SK-N-SH (cell line): ENCODE measurements around the gene MAP3K5. TPM values are rescaled to one million over a fixed set of nuclear protein-coding genes. Genes with fewer than 3 reads are reported as not detected.
A peak's percentile ranks its signal among the peaks of the same experiment; 100 is the strongest.

Source experiments
- CTCF ChIA-PET: fragments of 300-600, 350-600 bp; formaldehyde crosslinking; extraction: SDS; loops from one replicate; lab custom pipeline; 2021; lab: Yijun Ruan, JAX
- POLR2A ChIA-PET: fragments of 350-600 bp; sonication (Branson Sonifier 250); formaldehyde crosslinking; extraction: SDS; loops from one replicate; lab custom pipeline; 2020; ENCODE audit warnings: antibody characterized with exemption, inconsistent platforms; lab: Yijun Ruan, JAX
- DNase-seq: peaks from one replicate; pipeline ENCODE4 v3.0.0; 2012
- H2AFZ ChIP-seq: fragments of 200-600 bp; sonication (generic); 2 replicates; pipeline ENCODE4 v1.8.1; 2016; ENCODE audit warnings: antibody characterized with exemption, mild to moderate bottlenecking, low read depth
- H3F3A ChIP-seq: fragments of 200-600 bp; sonication (generic); replicated peaks from 2 replicates; pipeline ENCODE3; 2016; ENCODE audit warnings: antibody characterized with exemption, mild to moderate bottlenecking; ENCODE audit not compliant: insufficient read depth
- H3K27ac ChIP-seq, 2 experiments: fragments of 200-500 bp in 1 of 2; fragments of 200-600 bp in 1 of 2; sonication (Bioruptor generic) in 1 of 2; sonication (generic), shearing (Covaris generic) in 1 of 2; 2 replicates each; pipeline versions ENCODE4 v1.5.1 to v1.6.1; 2014 to 2016; ENCODE audit warnings: low read depth in 2 of 2, inconsistent platforms in 1 of 2, low read length in 1 of 2, mild to moderate bottlenecking in 1 of 2, mixed read lengths in 1 of 2
- H3K27me3 ChIP-seq: fragments of 200-600 bp; sonication (generic), shearing (Covaris generic); 2 replicates; pipeline ENCODE4 v1.6.1; 2016; ENCODE audit warnings: mixed run types; ENCODE audit not compliant: insufficient read depth
- H3K36me3 ChIP-seq, 2 experiments: fragments of 200-500 bp in 1 of 2; fragments of 200-600 bp in 1 of 2; sonication (Bioruptor generic) in 1 of 2; sonication (generic) in 1 of 2; replicated peaks in 1 of 2; 2 replicates each; pipeline versions ENCODE3 to v1.5.1; 2014 to 2016; ENCODE audit warnings: low read length in 1 of 2, mild to moderate bottlenecking in 1 of 2; ENCODE audit not compliant: insufficient read depth in 2 of 2, control insufficient read depth in 1 of 2
- H3K4me1 ChIP-seq, 2 experiments: fragments of 200-500 bp in 1 of 2; fragments of 200-600 bp in 1 of 2; sonication (Bioruptor generic) in 1 of 2; sonication (generic), shearing (Covaris generic) in 1 of 2; 2 replicates each; pipeline versions ENCODE4 v1.5.1 to v1.6.1; 2014 to 2016; ENCODE audit warnings: low read depth in 1 of 2, low read length in 1 of 2, mixed run types in 1 of 2; ENCODE audit not compliant: insufficient read depth in 2 of 2, control insufficient read depth in 1 of 2
- H3K4me2 ChIP-seq: fragments of 200-600 bp; sonication (generic), shearing (Covaris generic); 2 replicates; pipeline ENCODE4 v1.6.1; 2017; ENCODE audit warnings: mixed run types
- H3K4me3 ChIP-seq, 2 experiments: fragments of 200-500 bp in 1 of 2; fragments of 200-600 bp in 1 of 2; sonication (Bioruptor generic) in 1 of 2; sonication (generic), shearing (Covaris generic) in 1 of 2; 2 replicates each; pipeline versions ENCODE4 v1.5.1 to v1.8.1; 2014 to 2016; ENCODE audit warnings: low read depth in 2 of 2, inconsistent platforms in 1 of 2, low read length in 1 of 2, mild to moderate bottlenecking in 1 of 2, mixed read lengths in 1 of 2, moderate library complexity in 1 of 2
- H3K79me2 ChIP-seq: fragments of 200-600 bp; sonication (generic); 2 replicates; pipeline ENCODE4 v1.8.1; 2017; ENCODE audit warnings: mild to moderate bottlenecking; ENCODE audit not compliant: insufficient read depth
- H3K9ac ChIP-seq: fragments of 200-600 bp; sonication (generic); 2 replicates; pipeline ENCODE4 v1.6.1; 2017; ENCODE audit warnings: mixed run types
- H3K9me2 ChIP-seq: fragments of 200-600 bp; sonication (generic); 2 replicates; pipeline ENCODE4 v1.6.1; 2017; ENCODE audit warnings: mixed run types
- H3K9me3 ChIP-seq: fragments of 200-600 bp; sonication (generic); 2 replicates; pipeline ENCODE4 v1.6.1; 2017; ENCODE audit warnings: mixed run types, mild to moderate bottlenecking, moderate library complexity
- H4K20me1 ChIP-seq: fragments of 200-600 bp; sonication (generic); 2 replicates; pipeline ENCODE4 v1.6.1; 2017; ENCODE audit warnings: mild to moderate bottlenecking, mixed run types; ENCODE audit not compliant: insufficient read depth
- CTCF ChIP-seq: fragments of 200-600 bp; sonication (generic); IDR thresholded peaks from 2 replicates; pipeline ENCODE4 v1.6.1; 2017; ENCODE audit warnings: antibody characterized with exemption, mild to moderate bottlenecking, moderate library complexity
- FOSL2 ChIP-seq: IDR thresholded peaks from 2 replicates; pipeline ENCODE4 v1.4.0; 2012; ENCODE audit warnings: low read depth, mild to moderate bottlenecking, moderate library complexity, borderline replicate concordance
- FOXM1 ChIP-seq: IDR thresholded peaks from 2 replicates; pipeline ENCODE4 v1.4.0; 2012; ENCODE audit warnings: low read depth, mild to moderate bottlenecking
- GABPA ChIP-seq: IDR thresholded peaks from 2 replicates; pipeline ENCODE4 v1.4.0; 2012; ENCODE audit warnings: low read depth, mild to moderate bottlenecking
- GATA2 ChIP-seq: sonication (generic); formaldehyde crosslinking; IDR thresholded peaks from 2 replicates; pipeline ENCODE4 v1.5.0; 2020; ENCODE audit warnings: mild to moderate bottlenecking, missing genetic modification reagents
- IRF3 ChIP-seq: fragments of 150-350 bp; IDR thresholded peaks from 2 replicates; pipeline ENCODE4 v1.6.1; 2016; ENCODE audit warnings: mild to moderate bottlenecking, low read depth, low read length
- MAX ChIP-seq: IDR thresholded peaks from 2 replicates; pipeline ENCODE4 v1.4.0; 2012; ENCODE audit warnings: low read depth
- MEF2A ChIP-seq: IDR thresholded peaks from 2 replicates; pipeline ENCODE4 v1.4.0; 2012; ENCODE audit warnings: low read depth, borderline replicate concordance
- MXI1 ChIP-seq: IDR thresholded peaks from 2 replicates; pipeline ENCODE4 v1.6.1; 2012; ENCODE audit warnings: mild to moderate bottlenecking, low read depth, low read length, improper control_type of control experiment
- NFIC ChIP-seq: IDR thresholded peaks from 2 replicates; pipeline ENCODE4 v1.4.0; 2012; ENCODE audit warnings: borderline replicate concordance
- PBX3 ChIP-seq: IDR thresholded peaks from 2 replicates; pipeline ENCODE4; 2012
- POLR2AphosphoS5 ChIP-seq: IDR thresholded peaks from 2 replicates; pipeline ENCODE4 v1.6.1; 2012; ENCODE audit warnings: low read depth, low read length
- RAD21 ChIP-seq: IDR thresholded peaks from 2 replicates; pipeline ENCODE4 v1.6.1; 2012; ENCODE audit warnings: mild to moderate bottlenecking, low read length
- RCOR1 ChIP-seq: fragments of 150-350 bp; IDR thresholded peaks from 2 replicates; pipeline ENCODE4 v1.6.1; 2017; ENCODE audit warnings: antibody characterized with exemption, low read length
- RFX5 ChIP-seq: IDR thresholded peaks from 2 replicates; pipeline ENCODE4 v1.6.1; 2012; ENCODE audit warnings: mild to moderate bottlenecking, improper control_type of control experiment, low read length
- SIN3A ChIP-seq: IDR thresholded peaks from 2 replicates; pipeline ENCODE4 v1.6.1; 2012; ENCODE audit warnings: low read depth, mild to moderate bottlenecking, low read length, moderate library complexity, borderline replicate concordance
- SMC3 ChIP-seq: IDR thresholded peaks from 2 replicates; pipeline ENCODE4 v1.6.1; 2012; ENCODE audit warnings: low read depth, low read length, improper control_type of control experiment
- TCF12 ChIP-seq: IDR thresholded peaks from 2 replicates; pipeline ENCODE4 v1.4.0; 2012
- YY1 ChIP-seq: IDR thresholded peaks from 2 replicates; pipeline ENCODE4 v1.4.0; 2012; ENCODE audit warnings: low read depth, mild to moderate bottlenecking
- ZBTB33 ChIP-seq: IDR thresholded peaks from 2 replicates; pipeline ENCODE4 v1.4.0; 2012; ENCODE audit warnings: low read depth, borderline replicate concordance
- WGBS: methylation state at CpG from one replicate; pipeline ENCODE4 v1.1.6; 2017; ENCODE audit warnings: low lambda C conversion rate; 5-methylcytosine and 5-hydroxymethylcytosine counted together
- polyA plus RNA-seq, 3 experiments: library from polyadenylated mRNA; depleted of rRNA; stranded (reverse); fragments of >200 nt; gene quantifications; 2 replicates each; pipeline ENCODE4 v1.2.3, GENCODE V29; 2012

The MAP3K5 gene
- polyA plus RNA-seq, 1 of the 3 experiments (the other 2 are of a cell fraction) = 1.4 TPM

GRCh38 chr6:136550330-136551071 is 241.8 kb downstream of the MAP3K5 start, which contains the start of gene MAP7:
Gene MAP7 (minus strand): TSS chr6:136550422. CDS start chr6:136550408, 14 bp downstream.
- peak within 1 kb of the TSS; percentile 84 for H3K4me2 ChIP-seq
- no peaks in the 10 kb centered on the region for H4K20me1 ChIP-seq
- H3K9ac ChIP-seq = peak within 1 kb of the TSS; percentile 34; the same call in 1 of the 2 replicates
- TF ChIP-seq MXI1 (peak; percentile 98), YY1 (no peak), CTCF (peak; percentile 69), MEF2A (no peak), MAX (0 out of 2 replicates have a peak, but pooled peaks have one; percentile 39), RFX5 (no peak), PBX3 (no peak), TCF12 (no peak), IRF3 (no peak), POLR2AphosphoS5 (no peak), GATA2 (CRISPR knock-in tag) (peak; percentile 51; the same call in 1 of the 2 replicates), SMC3 (peak; percentile 28; the same call in 1 of the 2 replicates), SIN3A (no peak), NFIC (no peak), FOSL2 (no peak), RCOR1 (no peak), FOXM1 (no peak), GABPA (no peak), ZBTB33 (no peak), RAD21 (peak; percentile 54)
- TF ChIP-seq, all 33 proteins: peak for 6
- Histone ChIP-seq H3K9me3 (no peaks in the 10 kb centered on the region), H3K9me2 (no peaks in the 10 kb centered on the region), H3K4me1 (peaks cover 0 to 16% of the 10 kb centered on the region in 2 experiments; a peak in 2 of 4 replicates), H3K4me3 (peak within 1 kb of the TSS; percentile 70 to 77), H3F3A (peaks cover 3% of the 10 kb centered on the region), H3K27ac (peak within 1 kb of the TSS in 1 of 2 experiments; percentile 55; a peak in 2 of 4 replicates), H3K79me2 (no peaks in the 10 kb centered on the region), H3K27me3 (peaks cover 12% of the 10 kb centered on the region; the same call in 1 of the 2 replicates), H2AFZ (peak within 1 kb of the TSS; percentile 79; the same call in 1 of the 2 replicates), H3K36me3 (no peaks in the 10 kb centered on the region)
- DNase-seq = peak; percentile 88
- ChIA-PET CTCF (interaction anchor here (0.5 to 4.9 kb wide), 59 partner anchors 9 to 1057 kb away, joined by 3 to 41 read pairs (median 4); partner anchors contain the start of genes AHI1, BCLAF1, MAP3K5 and MTFR2), POLR2A (interaction anchor here (1.3 kb wide), 1 partner anchor 261 kb away, joined by 6 read pairs; the partner anchor contains the start of gene BCLAF1)
- WGBS = 9% methylated on average over 7 of the region's 79 CpGs
